Glutamatergic neuron (in vitro differentiated cells): ENCODE measurements around the gene DLK1. TPM values are rescaled to one million over a fixed set of nuclear protein-coding genes. Genes with fewer than 3 reads are reported as not detected.

ENCODE experiments used
- DNase-seq: peaks from one replicate; pipeline ENCODE4 v3.0.0; 2022
- H3K27ac Mint-ChIP-seq: one replicate; pipeline ENCODE4 v1.8.0; 2020; ENCODE audit warnings: mild to moderate bottlenecking, mixed read lengths, inconsistent platforms; ENCODE audit not compliant: unreplicated experiment
- H3K27me3 Mint-ChIP-seq: one replicate; pipeline ENCODE4 v1.8.0; 2020; ENCODE audit warnings: mild to moderate bottlenecking, moderate library complexity, mixed read lengths, inconsistent platforms; ENCODE audit not compliant: unreplicated experiment
- H3K36me3 Mint-ChIP-seq: one replicate; pipeline ENCODE4 v1.8.0; 2020; ENCODE audit warnings: mild to moderate bottlenecking, mixed read lengths, inconsistent platforms; ENCODE audit not compliant: unreplicated experiment
- H3K4me1 Mint-ChIP-seq: one replicate; pipeline ENCODE4 v1.8.0; 2020; ENCODE audit warnings: mild to moderate bottlenecking, low read depth, mixed read lengths, inconsistent platforms; ENCODE audit not compliant: unreplicated experiment
- H3K4me3 Mint-ChIP-seq: one replicate; pipeline ENCODE4 v1.8.0; 2020; ENCODE audit warnings: mild to moderate bottlenecking, mixed read lengths, inconsistent platforms; ENCODE audit not compliant: unreplicated experiment
- H3K9me3 Mint-ChIP-seq: one replicate; pipeline ENCODE4 v1.8.0; 2020; ENCODE audit warnings: mild to moderate bottlenecking, moderate library complexity, mixed read lengths, inconsistent platforms; ENCODE audit not compliant: unreplicated experiment
- total RNA-seq: library from RNA; stranded (reverse); fragmentation: NEBNext Ultra II Directional; extraction: Animal tissue kit (Norgen Biotek cat#: 25700); gene quantifications from one replicate; pipeline ENCODE4 v1.2.1, GENCODE V29; 2021; ENCODE audit not compliant: unreplicated experiment
- TF ChIP-seq, protein P1 (sequence below): fragments of 200-600 bp; sonication (generic); IDR thresholded peaks from one replicate; pipeline ENCODE4 v1.5.0; 2021; ENCODE audit not compliant: partially characterized antibody, unreplicated experiment

Gene DLK1
- total RNA-seq, 1 donor from 2014 or later = 37.3 TPM

DNA sequence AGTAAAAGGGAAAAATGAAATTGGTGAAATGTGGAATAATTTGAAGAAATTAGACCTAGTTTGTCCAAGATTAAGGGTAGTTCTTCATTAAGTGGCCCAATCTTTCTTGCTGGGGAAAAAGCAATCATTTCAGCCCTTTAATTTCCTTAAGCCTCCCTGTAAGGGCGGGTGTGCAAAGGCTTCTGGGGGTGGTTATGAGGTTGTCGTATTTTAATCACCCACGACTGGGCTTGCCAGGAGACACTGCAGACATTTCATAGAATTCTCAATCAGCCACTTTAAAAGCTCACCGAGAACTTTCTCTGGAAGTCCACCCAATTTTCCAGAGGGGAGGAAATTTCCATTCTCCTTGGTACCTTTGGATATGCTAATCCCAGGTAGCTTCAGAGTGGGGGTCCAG is 43.4 kb downstream of the DLK1 start:
- H3K4me1 Mint-ChIP-seq = peaks cover 3% of the 10 kb centered on the region
- H3K4me3 Mint-ChIP-seq = no peak overlapping the region
- DNase-seq = no peak
- H3K27me3 Mint-ChIP-seq = peaks cover 10% of the 10 kb centered on the region
- H3K36me3 Mint-ChIP-seq = peaks cover 18% of the 10 kb centered on the region
- no peak overlapping the region for H3K27ac Mint-ChIP-seq
- H3K9me3 Mint-ChIP-seq = peaks cover 5% of the 10 kb centered on the region
- TF ChIP-seq, protein P1, sequence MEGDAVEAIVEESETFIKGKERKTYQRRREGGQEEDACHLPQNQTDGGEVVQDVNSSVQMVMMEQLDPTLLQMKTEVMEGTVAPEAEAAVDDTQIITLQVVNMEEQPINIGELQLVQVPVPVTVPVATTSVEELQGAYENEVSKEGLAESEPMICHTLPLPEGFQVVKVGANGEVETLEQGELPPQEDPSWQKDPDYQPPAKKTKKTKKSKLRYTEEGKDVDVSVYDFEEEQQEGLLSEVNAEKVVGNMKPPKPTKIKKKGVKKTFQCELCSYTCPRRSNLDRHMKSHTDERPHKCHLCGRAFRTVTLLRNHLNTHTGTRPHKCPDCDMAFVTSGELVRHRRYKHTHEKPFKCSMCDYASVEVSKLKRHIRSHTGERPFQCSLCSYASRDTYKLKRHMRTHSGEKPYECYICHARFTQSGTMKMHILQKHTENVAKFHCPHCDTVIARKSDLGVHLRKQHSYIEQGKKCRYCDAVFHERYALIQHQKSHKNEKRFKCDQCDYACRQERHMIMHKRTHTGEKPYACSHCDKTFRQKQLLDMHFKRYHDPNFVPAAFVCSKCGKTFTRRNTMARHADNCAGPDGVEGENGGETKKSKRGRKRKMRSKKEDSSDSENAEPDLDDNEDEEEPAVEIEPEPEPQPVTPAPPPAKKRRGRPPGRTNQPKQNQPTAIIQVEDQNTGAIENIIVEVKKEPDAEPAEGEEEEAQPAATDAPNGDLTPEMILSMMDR = no peak

DNA sequence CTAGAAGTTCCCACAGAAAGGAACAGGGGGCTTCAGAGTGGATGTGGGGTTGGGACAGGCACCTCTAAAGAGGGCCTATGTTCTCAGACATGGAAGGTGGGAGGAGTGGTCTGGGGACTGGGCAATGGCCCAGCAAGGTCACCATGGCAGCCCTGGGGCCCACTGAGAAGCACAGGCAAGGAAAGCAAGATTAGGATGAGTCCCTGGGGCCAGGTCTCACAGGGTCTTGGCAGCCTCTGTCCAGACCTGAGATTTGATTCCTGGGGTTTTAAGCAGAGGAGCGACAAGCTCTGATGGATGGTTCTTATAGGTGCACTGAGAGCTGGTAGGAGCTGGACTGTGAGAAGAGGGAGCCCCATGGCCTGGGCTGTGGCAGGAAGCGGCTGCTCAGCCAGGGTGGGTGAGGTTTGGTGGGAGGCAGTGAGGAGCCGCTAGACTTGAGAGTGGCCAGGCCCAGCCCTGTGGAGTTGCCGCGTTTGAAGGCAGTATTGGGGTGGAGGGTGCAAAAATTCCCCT is 44.0 kb downstream of the DLK1 start:
- Mint-ChIP-seq H3K27ac (no peak overlapping the region), H3K4me1 (peaks cover 3% of the 10 kb centered on the region), H3K4me3 (no peak overlapping the region), H3K9me3 (peaks cover 3% of the 10 kb centered on the region), H3K36me3 (peaks cover 18% of the 10 kb centered on the region), H3K27me3 (peaks cover 9% of the 10 kb centered on the region)
- no peak for DNase-seq
- TF ChIP-seq, protein P1 = no peak

DNA sequence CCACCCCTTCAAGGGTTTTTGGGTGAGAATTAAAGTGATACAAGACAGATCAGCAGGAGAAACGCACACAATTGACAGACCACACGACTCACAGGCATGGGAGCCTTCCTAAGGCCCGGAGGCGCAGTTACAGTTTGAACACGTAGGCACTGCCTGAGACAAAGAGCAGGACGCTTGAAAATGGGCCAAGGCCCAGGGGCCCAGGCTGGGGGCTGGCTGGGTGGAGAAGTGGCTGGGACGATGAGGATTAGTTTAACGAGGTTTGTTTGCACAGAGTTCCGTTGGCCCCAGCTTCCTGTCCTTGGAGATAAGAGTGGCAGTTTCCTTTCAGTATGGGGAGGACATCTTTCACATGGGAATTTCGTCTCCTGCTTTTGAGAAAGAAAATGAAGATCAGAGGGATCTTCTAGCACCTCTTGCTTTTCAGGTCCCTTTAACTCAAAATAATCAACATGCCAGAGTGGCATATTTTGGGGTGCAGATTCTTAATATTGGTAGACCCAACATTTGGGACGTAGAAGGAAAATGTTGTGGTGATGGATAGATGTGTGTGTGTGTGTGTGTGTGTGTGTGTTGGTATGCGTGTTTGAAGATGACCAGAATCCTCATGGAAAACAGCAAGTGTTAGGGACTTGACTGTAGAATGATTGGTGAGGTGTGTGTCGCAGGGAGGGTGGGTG is 44.6 kb downstream of the DLK1 start:
- Mint-ChIP-seq H3K4me3 (no peak overlapping the region), H3K4me1 (peaks cover 3% of the 10 kb centered on the region), H3K27me3 (peaks cover 8% of the 10 kb centered on the region), H3K27ac (no peak overlapping the region), H3K9me3 (peaks cover 3% of the 10 kb centered on the region), H3K36me3 (peaks cover 15% of the 10 kb centered on the region)
- DNase-seq = no peak
- TF ChIP-seq, protein P1 = no peak

DNA sequence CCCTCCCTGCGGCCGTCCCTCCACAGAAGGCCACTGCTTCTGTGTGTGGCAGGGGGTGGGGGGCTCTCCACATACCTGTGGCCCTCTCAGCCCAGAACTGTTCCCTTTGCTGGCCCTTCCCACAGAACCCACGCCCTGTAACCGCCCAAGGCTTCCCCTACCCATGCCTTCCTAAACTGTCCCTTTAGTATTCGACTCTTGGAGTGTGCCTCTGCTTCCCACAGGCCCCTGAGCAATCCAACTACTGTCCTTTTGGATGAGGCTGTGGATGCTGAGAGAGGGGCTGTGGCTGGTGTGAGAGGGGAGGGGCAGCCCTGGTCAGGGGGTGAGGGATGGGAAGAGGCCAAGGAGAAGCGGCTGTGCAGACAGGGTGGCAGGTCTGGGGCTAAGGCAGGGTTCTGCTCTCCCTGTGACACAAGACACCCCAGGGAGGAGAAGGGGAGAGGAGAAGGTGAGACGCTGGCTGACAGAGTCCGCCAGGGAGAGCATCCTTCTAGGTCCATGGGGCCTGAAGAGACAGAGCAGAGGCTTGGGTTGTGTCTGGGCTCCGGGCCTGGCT is 46.0 kb downstream of the DLK1 start:
- peaks cover 3% of the 10 kb centered on the region for H3K4me1 Mint-ChIP-seq
- no peak overlapping the region for H3K27ac Mint-ChIP-seq
- peaks cover 2% of the 10 kb centered on the region for H3K9me3 Mint-ChIP-seq
- TF ChIP-seq, protein P1 = no peak
- no peak overlapping the region for H3K4me3 Mint-ChIP-seq
- H3K36me3 Mint-ChIP-seq = peaks cover 15% of the 10 kb centered on the region
- peaks cover 8% of the 10 kb centered on the region for H3K27me3 Mint-ChIP-seq
- DNase-seq = no peak

DNA sequence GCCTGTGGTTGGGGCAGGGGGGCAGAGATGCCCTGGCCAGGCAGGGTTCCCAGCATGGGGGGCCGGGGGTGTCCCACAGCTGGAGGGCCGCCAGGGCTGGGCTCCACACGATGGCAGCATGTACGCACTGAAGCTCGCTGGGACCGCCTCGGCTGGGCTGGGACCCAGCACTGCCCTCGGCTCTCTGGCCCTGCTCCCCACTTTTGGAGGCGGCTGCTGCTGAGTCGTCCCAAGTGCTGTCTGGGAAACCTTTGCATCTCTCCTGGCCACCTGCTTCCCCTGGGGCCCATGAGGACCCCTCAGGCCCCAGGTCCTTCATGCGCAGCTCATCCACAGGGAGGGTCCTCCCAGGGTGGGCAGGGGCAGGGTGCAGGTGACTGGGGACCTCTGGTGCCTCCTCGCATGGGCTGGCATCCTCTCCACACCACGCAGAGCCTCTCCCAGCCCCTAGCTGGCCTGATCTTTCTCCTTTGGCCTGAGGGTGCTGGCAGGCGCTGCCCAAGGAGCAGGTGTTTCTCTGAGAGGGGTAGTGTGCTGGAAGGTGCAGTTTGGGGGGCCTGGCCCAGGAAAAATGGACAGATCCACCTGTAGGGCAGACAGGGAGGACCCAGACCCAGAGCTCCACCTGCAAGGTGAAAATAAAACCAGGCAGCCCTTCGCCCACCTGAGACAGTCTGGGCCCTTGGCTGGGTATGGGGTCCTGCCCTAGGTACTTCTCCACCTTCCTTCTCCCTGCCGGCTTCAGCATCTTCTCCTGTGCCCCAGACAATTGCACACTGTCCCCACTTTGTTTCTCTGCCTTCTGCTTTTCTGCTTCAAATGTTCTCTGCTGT is 46.9 kb downstream of the DLK1 start:
- peaks cover 2% of the 10 kb centered on the region for H3K9me3 Mint-ChIP-seq
- no peak for DNase-seq

More for the DNA sequence above, 46.9 kb downstream of the DLK1 start:
- Mint-ChIP-seq H3K4me1 (peaks cover 3% of the 10 kb centered on the region), H3K4me3 (no peak overlapping the region), H3K27ac (no peak overlapping the region), H3K27me3 (peaks cover 11% of the 10 kb centered on the region), H3K36me3 (peaks cover 15% of the 10 kb centered on the region)
- TF ChIP-seq, protein P1 = no peak
